Endothelial cell of umbilical vein (primary cell): ENCODE measurements around the gene ASTN1. TPM values are rescaled to one million over a fixed set of nuclear protein-coding genes. Genes with fewer than 3 reads are reported as not detected.

Experiments
- BruUV-seq: library from RNA; stranded (reverse); fragments of 400-500 nt; replicated peaks from 2 replicates; lab custom pipeline; 2021; lab: Mats Ljungman, UMichigan
- CTCF ChIA-PET: fragments of 300-600, 350-600 bp; sonication (Branson Sonifier 250); formaldehyde crosslinking; loops from one replicate; lab custom pipeline; 2021; ENCODE audit warnings: antibody characterized with exemption, inconsistent platforms; lab: Charles Lee
- POLR2A ChIA-PET: fragments of 300-600, 350-600 bp; sonication (Branson Sonifier 250); formaldehyde crosslinking; loops from one replicate; lab custom pipeline; 2021; ENCODE audit warnings: antibody characterized with exemption, inconsistent platforms; lab: Charles Lee
- DNase-seq: peaks from one replicate; pipeline ENCODE4 v3.0.0-alpha.2; 2011; ENCODE audit warnings: low read depth, low spot score
- FAIRE-seq: peaks from 2 replicates; lab custom pipeline; 2011; peaks lifted over from hg19 to GRCh38; lab: Jason Lieb, UNC
- H2AFZ ChIP-seq: 2 replicates; pipeline ENCODE4 v1.6.0; 2012; ENCODE audit warnings: low read depth, low read length, control low read depth, inconsistent platforms
- H3K27ac ChIP-seq: 2 replicates; pipeline ENCODE4 v1.5.1; 2011; ENCODE audit warnings: low read depth, mild to moderate bottlenecking, control low read depth, low read length, moderate library complexity; ENCODE audit not compliant: insufficient read depth
- H3K27me3 ChIP-seq, 2 experiments: 2 replicates each; pipeline versions ENCODE4 v1.6.0 to v1.6.1; 2011; ENCODE audit warnings: low read length in 2 of 2, mixed read lengths in 1 of 2; ENCODE audit not compliant: control insufficient read depth in 2 of 2, insufficient read depth in 2 of 2
- H3K36me3 ChIP-seq, 2 experiments: 2 replicates in 1 of 2; 3 replicates in 1 of 2; pipeline ENCODE4 v1.5.1; 2011; ENCODE audit warnings: low read length in 2 of 2, mild to moderate bottlenecking in 1 of 2, moderate library complexity in 1 of 2; ENCODE audit not compliant: control insufficient read depth in 2 of 2, insufficient read depth in 2 of 2; ENCODE audit errors: extremely low read depth in 1 of 2
- H3K4me1 ChIP-seq: 3 replicates; pipeline ENCODE4 v1.5.1; 2011; ENCODE audit warnings: mild to moderate bottlenecking, low read length; ENCODE audit not compliant: control insufficient read depth, insufficient read depth; ENCODE audit errors: extremely low read depth
- H3K4me2 ChIP-seq: 2 replicates; pipeline ENCODE4 v1.6.1; 2011; ENCODE audit warnings: low read length, control low read depth, mixed read lengths; ENCODE audit not compliant: insufficient read depth
- H3K4me3 ChIP-seq, 3 experiments: fragments of 200-600 bp in 1 of 3; sonication (generic), shearing (Covaris generic) in 1 of 3; replicated peaks in 1 of 3; 2 replicates each; pipeline ENCODE4 v1.5.1; 2011 to 2016; ENCODE audit warnings: control low read depth in 3 of 3, low read length in 3 of 3, mild to moderate bottlenecking in 2 of 3, inconsistent platforms in 1 of 3, low read depth in 1 of 3, moderate library complexity in 1 of 3; ENCODE audit not compliant: insufficient read depth in 1 of 3
- H3K79me2 ChIP-seq: 2 replicates; pipeline ENCODE4 v1.6.0; 2012; ENCODE audit warnings: low read length, inconsistent platforms; ENCODE audit not compliant: control insufficient read depth, insufficient read depth
- H3K9ac ChIP-seq: replicated peaks from 2 replicates; pipeline ENCODE3; 2011; ENCODE audit warnings: low read length, control low read depth; ENCODE audit not compliant: insufficient read depth; ENCODE audit errors: extremely low read depth
- H3K9me1 ChIP-seq: replicated peaks from 3 replicates; pipeline ENCODE4 v1.6.0; 2011; ENCODE audit warnings: mild to moderate bottlenecking, low read length; ENCODE audit not compliant: control insufficient read depth, insufficient read depth; ENCODE audit errors: extremely low read depth
- H3K9me3 ChIP-seq: replicated peaks from 2 replicates; pipeline ENCODE4 v1.5.1; 2012; ENCODE audit warnings: low read length, inconsistent platforms; ENCODE audit not compliant: control insufficient read depth, insufficient read depth
- H4K20me1 ChIP-seq: replicated peaks from 2 replicates; pipeline ENCODE3; 2011; ENCODE audit warnings: mild to moderate bottlenecking, low read length; ENCODE audit not compliant: control insufficient read depth, insufficient read depth; ENCODE audit errors: extremely low read depth
- CTCF ChIP-seq, 2 donors: IDR thresholded peaks; 1 replicate in 1 of 2; 2 replicates in 1 of 2; pipeline ENCODE4 v1.5.1; 2011; ENCODE audit warnings: low read length in 2 of 2, mild to moderate bottlenecking in 2 of 2, moderate library complexity in 2 of 2, control low read depth in 1 of 2, inconsistent platforms in 1 of 2, low read depth in 1 of 2; ENCODE audit not compliant: insufficient read depth in 1 of 2; ENCODE audit errors: extremely low read depth in 1 of 2
- EZH2 ChIP-seq: IDR thresholded peaks from 2 replicates; pipeline ENCODE4 v1.6.1; 2012; ENCODE audit warnings: borderline replicate concordance, low read depth, mild to moderate bottlenecking, moderate library complexity, low read length, inconsistent platforms; ENCODE audit not compliant: severe bottlenecking
- FOS ChIP-seq: IDR thresholded peaks from 2 replicates; pipeline ENCODE4 v1.6.1; 2011; ENCODE audit warnings: mild to moderate bottlenecking, low read length, moderate library complexity, borderline replicate concordance; ENCODE audit not compliant: insufficient read depth
- GATA2 ChIP-seq: IDR thresholded peaks from 2 replicates; pipeline ENCODE4 v1.7.0; 2011; ENCODE audit warnings: low read depth, mild to moderate bottlenecking, moderate library complexity, mixed read lengths, low read length; ENCODE audit not compliant: insufficient read length, insufficient read depth
- JUN ChIP-seq: IDR thresholded peaks from 2 replicates; pipeline ENCODE4 v1.6.1; 2011; ENCODE audit warnings: borderline replicate concordance, low read depth; ENCODE audit not compliant: insufficient read length, insufficient read depth
- MAX ChIP-seq: IDR thresholded peaks from 2 replicates; pipeline ENCODE4 v1.6.1; 2011; ENCODE audit not compliant: insufficient read depth, insufficient read length
- MYC ChIP-seq: IDR thresholded peaks from one replicate; pipeline ENCODE4 v1.6.1; 2011; ENCODE audit warnings: mild to moderate bottlenecking, low read depth, low read length
- POLR2A ChIP-seq: IDR thresholded peaks from 2 replicates; pipeline ENCODE4 v1.6.1; 2012; ENCODE audit warnings: low read depth, mild to moderate bottlenecking, control low read depth, low read length
- POLR2AphosphoS5 ChIP-seq: IDR thresholded peaks from 2 replicates; pipeline ENCODE4 v1.6.1; 2012; ENCODE audit warnings: low read depth, mild to moderate bottlenecking, control low read depth, low read length, moderate library complexity; ENCODE audit not compliant: insufficient read depth
- dilution Hi-C: fragments of 300-500 bp; cut with MboI; formaldehyde crosslinking; loops from one replicate; pipeline ENCODE4 v1.15.0; 2019; ENCODE audit warnings: low sequenced_read_pairs; ENCODE audit not compliant: extremely low pct_ligation_motif_present
- intact Hi-C: fragments of 100-400 bp; cut with micrococcal nuclease; formaldehyde crosslinking; loops from one replicate; pipeline ENCODE4 v1.10.0; 2022
- polyA plus RNA-seq, 4 experiments: library from polyadenylated mRNA; depleted of rRNA in 3 of 4; stranded (reverse) in 3 of 4; unstranded in 1 of 4; fragments of >200 nt; gene quantifications; 2 replicates each; pipeline versions ENCODE4 v1.2.1 to v1.2.3, GENCODE V29; 2011 to 2012; ENCODE audit warnings: missing spikeins in 1 of 4
- total RNA-seq: library from RNA; stranded (reverse); gene quantifications from 2 replicates; pipeline ENCODE4 v1.2.3, GENCODE V29; 2021

Gene ASTN1
- total and polyA plus RNA-seq, 2 donors (not counting 3 experiments of a cell fraction or from before 2014, with no cell fraction given), result 0.04 TPM; not detected in 1

GRCh38 chr1:176878750-176879536, 285.6 kb downstream of the ASTN1 start:
- Histone ChIP-seq H3K4me3 (no peak overlapping the region), H3K36me3 (no peaks in the 10 kb centered on the region), H3K9me1 (no peaks in the 10 kb centered on the region), H3K79me2 (no peaks in the 10 kb centered on the region), H3K4me2 (no peak overlapping the region), H4K20me1 (no peaks in the 10 kb centered on the region), H2AFZ (no peak overlapping the region), H3K9me3 (no peaks in the 10 kb centered on the region), H3K9ac (no peak overlapping the region), H3K27ac (no peak overlapping the region), H3K27me3 (no peaks in the 10 kb centered on the region), H3K4me1 (no peaks in the 10 kb centered on the region)
- intact Hi-C loops (no loop called here), dilution Hi-C loops (no loop called here)
- POLR2A ChIA-PET, result no interaction called here
- no TSS peak for BruUV-seq
- FAIRE-seq (no peak), DNase-seq (no peak)
- CTCF ChIA-PET, result interaction anchor here (1.4 to 2.5 kb wide), 4 partner anchors 505 to 1849 kb away, joined by 4 to 44 read pairs (median 13); no protein-coding TSS in a partner anchor
- TF ChIP-seq CTCF (IDR thresholded peaks at IDR 0.05; ENCODE audit: extremely low read depth in 1 of 2, insufficient read depth in 1 of 2, low read depth in 1 of 2, low read length in 2 of 2), result no peak
- TF ChIP-seq EZH2, result no peak
- TF ChIP-seq FOS, result no peak
- TF ChIP-seq MYC, result no peak
- no peak for TF ChIP-seq JUN
- TF ChIP-seq POLR2A, result no peak
- no peak for TF ChIP-seq POLR2AphosphoS5
- no peak for TF ChIP-seq MAX
- TF ChIP-seq GATA2, result no peak
